A549 treated with DMSO at 1 μM for 4 hours (cell line): ENCODE data around the gene CTAGE1. TPM values are rescaled to one million over a fixed set of nuclear protein-coding genes. Genes with fewer than 3 reads are reported as not detected.

Experiments used
- total RNA-seq: library from RNA; stranded (reverse); fragments of 200-300 nt; extraction: Qiagen RNA extraction; gene quantifications from 5 replicates; pipeline ENCODE4 v1.2.3, GENCODE V29; 2022; ENCODE audit warnings: low read depth

CTAGE1 gene, protein sequence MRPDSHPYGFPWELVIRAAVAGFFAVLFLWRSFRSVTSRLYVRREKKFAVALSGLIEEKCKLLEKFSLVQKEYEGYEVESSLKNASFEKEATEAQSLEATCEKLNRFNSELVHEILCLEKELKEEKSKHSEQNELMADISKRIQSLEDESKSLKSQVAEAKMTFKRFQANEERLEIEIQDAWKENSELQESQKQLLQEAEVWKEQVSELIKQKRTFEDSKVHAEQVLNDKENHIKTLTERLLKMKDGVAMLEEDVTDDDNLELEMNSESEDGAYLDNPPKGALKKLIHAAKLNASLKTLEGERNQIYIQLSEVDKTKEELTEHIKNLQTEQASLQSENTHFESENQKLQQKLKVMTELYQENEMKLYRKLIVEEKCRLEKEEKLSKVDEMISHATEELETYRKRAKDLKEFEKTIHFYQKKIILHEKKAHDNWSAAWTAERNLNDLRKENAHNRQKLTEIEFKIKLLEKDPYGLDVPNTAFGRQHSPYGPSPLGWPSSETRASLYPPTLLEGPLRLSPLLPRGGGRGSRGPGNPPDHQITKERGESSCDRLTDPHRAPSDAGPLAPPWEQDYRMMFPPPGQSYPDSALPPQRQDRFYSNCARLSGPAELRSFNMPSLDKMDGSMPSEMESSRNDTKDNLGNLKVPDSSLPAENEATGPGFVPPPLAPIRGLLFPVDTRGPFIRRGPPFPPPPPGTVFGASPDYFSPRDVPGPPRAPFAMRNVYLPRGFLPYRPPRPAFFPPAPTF
- total RNA-seq: not detected in 5 replicates

DNA sequence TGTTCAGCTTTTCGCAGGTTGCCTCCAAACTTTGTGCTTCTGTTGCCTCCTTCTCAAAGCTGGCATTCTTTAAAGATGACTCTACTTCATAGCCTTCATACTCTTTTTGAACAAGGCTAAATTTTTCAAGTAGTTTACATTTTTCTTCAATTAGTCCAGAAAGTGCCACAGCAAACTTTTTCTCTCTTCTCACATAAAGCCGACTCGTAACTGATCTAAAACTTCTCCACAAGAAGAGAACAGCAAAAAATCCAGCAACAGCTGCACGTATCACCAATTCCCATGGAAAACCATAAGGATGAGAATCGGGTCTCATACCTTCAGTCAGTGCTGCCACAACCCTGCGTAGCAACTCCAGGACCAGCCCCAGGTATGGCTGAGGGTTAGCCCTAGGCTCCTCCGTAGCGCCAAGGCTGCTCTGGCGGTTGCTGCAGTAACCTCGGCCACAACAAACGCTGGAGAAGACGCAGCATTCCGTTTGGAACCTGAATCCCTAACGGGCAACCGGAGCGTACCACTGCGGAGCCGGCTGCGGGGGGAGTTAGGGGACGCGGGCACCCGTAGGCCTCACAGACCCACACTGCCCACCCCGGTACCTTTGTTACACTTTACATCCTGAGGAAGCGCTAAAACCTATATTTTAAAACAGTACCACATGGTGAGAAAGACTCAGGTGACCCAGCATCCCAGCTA is at the start of gene CTAGE1:
Gene CTAGE1 (minus strand): TSS at position 420 of the 693 bp plus-strand sequence. CDS start 104 bp downstream, at position 316.

Other genes with a start within 250 kb of the CTAGE1 start
- 2.2 to 3.1 TPM (median 2.7 TPM) in 5 replicates for gene GATA6, start 248.3 kb downstream of the CTAGE1 start, total RNA-seq